Astrocyte of the cerebellum (primary cell): ENCODE measurements around the gene CTNND2.
A peak's percentile ranks its signal among the peaks of the same experiment; 100 is the strongest.

ENCODE experiments used
- DNase-seq: peaks from one replicate; pipeline ENCODE4 v3.0.0-alpha.2; 2011; ENCODE audit warnings: low read depth
- H3K4me3 ChIP-seq: 2 replicates; pipeline ENCODE4 v1.5.1; 2011; ENCODE audit warnings: mild to moderate bottlenecking, low read depth, low read length, moderate library complexity
- in situ Hi-C: cut with HindIII; loops from 2 replicates; pipeline ENCODE4 v1.10.0; 2017; ENCODE audit warnings: low sequenced_read_pairs
- TF ChIP-seq, protein P1 (sequence below): IDR thresholded peaks from 2 replicates; pipeline ENCODE4 v1.5.1; 2012; ENCODE audit warnings: low read length, low read depth, moderate library complexity, mild to moderate bottlenecking; ENCODE audit errors: missing control alignments

CTNND2 gene

GRCh38 chr5:11148810-11149539 lies 755.3 kb downstream of the CTNND2 start:
- in situ Hi-C loops, result no loop called here
- TF ChIP-seq, protein P1, sequence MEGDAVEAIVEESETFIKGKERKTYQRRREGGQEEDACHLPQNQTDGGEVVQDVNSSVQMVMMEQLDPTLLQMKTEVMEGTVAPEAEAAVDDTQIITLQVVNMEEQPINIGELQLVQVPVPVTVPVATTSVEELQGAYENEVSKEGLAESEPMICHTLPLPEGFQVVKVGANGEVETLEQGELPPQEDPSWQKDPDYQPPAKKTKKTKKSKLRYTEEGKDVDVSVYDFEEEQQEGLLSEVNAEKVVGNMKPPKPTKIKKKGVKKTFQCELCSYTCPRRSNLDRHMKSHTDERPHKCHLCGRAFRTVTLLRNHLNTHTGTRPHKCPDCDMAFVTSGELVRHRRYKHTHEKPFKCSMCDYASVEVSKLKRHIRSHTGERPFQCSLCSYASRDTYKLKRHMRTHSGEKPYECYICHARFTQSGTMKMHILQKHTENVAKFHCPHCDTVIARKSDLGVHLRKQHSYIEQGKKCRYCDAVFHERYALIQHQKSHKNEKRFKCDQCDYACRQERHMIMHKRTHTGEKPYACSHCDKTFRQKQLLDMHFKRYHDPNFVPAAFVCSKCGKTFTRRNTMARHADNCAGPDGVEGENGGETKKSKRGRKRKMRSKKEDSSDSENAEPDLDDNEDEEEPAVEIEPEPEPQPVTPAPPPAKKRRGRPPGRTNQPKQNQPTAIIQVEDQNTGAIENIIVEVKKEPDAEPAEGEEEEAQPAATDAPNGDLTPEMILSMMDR, result no peak
- DNase-seq, result no peak

GRCh38 chr5:11146171-11146570 lies 758.1 kb downstream of the CTNND2 start:
- in situ Hi-C loops, result no loop called here
- DNase-seq, result no peak
- TF ChIP-seq, protein P1, result no peak
- no peak overlapping the region for H3K4me3 ChIP-seq

More at GRCh38 chr5:11148810-11149539, 755.3 kb downstream of the CTNND2 start:
- no peak overlapping the region for H3K4me3 ChIP-seq

GRCh38 chr5:11143456-11144267 lies 760.6 kb downstream of the CTNND2 start:
- in situ Hi-C loops, result no loop called here
- H3K4me3 ChIP-seq, result no peak overlapping the region
- TF ChIP-seq, protein P1, result no peak
- DNase-seq, result no peak

DNA sequence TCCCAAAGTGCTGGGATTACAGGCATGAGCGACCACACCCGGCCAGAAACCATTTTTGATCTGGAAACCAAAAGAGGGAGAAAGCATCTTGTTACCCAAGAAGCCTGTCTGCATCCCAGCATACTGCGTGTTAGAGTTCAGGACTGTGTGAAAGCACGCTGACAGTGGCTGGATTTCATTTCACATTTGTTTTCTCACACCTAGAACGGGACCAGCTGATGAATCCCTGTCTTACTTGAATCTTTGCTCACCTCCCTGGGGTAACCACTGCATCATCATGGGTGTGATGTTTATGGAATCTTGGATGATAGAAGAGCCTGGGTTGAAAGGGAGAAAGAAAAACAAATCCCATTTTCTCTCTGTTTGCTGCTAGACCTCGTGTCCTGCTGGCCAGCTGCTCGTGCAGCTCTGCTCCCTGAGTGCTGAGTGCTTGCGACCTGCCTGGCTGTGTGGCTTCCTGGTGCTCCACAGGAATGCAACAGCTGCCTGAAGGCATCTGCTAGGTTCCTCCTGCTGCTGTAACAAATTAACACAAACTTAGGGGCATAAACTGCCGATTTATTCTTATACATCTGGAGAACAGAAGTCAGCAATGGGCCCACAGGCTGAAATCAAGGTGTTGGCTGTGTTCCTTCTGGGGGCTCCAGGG lies 764.9 kb downstream of the CTNND2 start:
- no peak overlapping the region for H3K4me3 ChIP-seq
- TF ChIP-seq, protein P1, result no peak
- in situ Hi-C loops, result no loop called here
- DNase-seq, result peak; percentile 46

- in situ Hi-C loops, result no loop called here
- H3K4me3 ChIP-seq, result no peak overlapping the region
- no peak for DNase-seq
- TF ChIP-seq, protein P1, result no peak
Observed at GRCh38 chr5:11130131-11130530, 774.1 kb downstream of the CTNND2 start.

DNA sequence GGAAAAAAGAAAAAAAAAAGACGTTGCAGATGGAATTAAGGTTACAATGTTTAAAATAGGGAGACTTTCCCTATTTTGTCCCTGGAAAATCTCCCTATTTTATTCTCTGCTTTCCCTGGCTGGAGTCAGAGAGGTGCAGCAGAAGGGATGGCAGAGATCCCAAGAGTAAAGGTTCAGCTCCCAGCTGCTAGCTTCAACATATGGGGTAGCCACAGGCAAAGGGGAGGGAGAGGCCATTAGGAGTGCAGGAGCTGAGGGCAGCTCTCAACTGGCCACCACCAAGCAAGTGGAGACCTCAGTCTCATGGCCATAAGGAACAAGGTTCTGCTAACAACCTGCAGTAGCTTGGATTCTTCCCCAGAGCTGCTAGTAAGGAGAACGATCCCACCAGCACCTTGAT lies 776.2 kb downstream of the CTNND2 start:
- in situ Hi-C loops, result no loop called here
- H3K4me3 ChIP-seq, result no peak overlapping the region
- TF ChIP-seq, protein P1, result no peak
- no peak for DNase-seq
